ENCODE data around the gene PROK1. TPM values are rescaled to one million over a fixed set of nuclear protein-coding genes. Genes with fewer than 3 reads are reported as not detected.

The PROK1 gene
- total and polyA plus RNA-seq, 2 experiments from 2014 or later = not detected

DNA sequence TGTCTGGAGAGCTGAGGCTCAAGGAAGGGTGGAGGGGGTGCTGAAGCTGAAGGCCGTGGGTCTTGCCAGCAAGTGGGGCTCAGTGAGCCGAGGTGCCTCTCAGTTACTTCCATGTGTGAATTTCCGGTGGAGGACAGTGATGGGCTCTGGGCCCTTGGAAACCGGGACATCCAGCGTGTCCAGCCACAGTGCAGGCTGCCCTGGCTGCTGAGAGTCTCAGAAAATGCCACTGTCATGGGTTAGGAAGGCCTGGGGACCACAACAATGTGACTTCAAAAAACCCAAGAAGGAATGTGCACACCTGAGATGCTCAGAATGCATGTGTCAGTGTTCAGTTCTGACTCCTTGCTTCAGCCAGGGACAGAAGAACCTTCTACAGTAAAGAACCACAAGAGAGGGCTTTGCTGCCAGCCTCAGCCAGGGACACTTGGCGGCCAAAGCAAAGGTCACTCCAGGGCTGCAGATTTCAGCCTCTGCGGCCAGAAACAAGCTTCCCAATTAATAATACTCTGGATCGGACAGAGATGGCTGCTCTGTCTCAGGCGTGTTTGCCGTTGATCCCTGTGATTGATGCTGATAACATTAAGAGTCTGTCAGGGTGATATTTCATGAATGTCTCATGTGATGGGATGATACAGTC is 30.8 kb upstream of the PROK1 start:
- DNase-seq (ENCODE audit: low spot score) (no peak), ATAC-seq (no peak)
- Mint-ChIP-seq H3K36me3 (ENCODE audit: low read depth) (peaks cover 9% of the 10 kb centered on the region; the same call in 2 of the 3 replicates), H3K9me3 (peaks cover 12% of the 10 kb centered on the region; the same call in 1 of the 3 replicates), H3K4me3 (no peak overlapping the region), H3K27ac (no peak overlapping the region), H3K4me1 (peaks cover 8% of the 10 kb centered on the region), H3K27me3 (ENCODE audit: insufficient read depth, low read depth, poor library complexity) (no peaks in the 10 kb centered on the region)
- no peaks in the 10 kb centered on the region for H3K27me3 ChIP-seq (ENCODE audit: insufficient read depth)
- no peak overlapping the region for H3K27ac ChIP-seq (ENCODE audit: low read depth)
- TF ChIP-seq NANOG (IDR thresholded peaks at IDR 0.05; ENCODE audit: borderline replicate concordance) (no peak), EZH2phosphoT487 (IDR thresholded peaks at IDR 0.05; ENCODE audit: unreplicated experiment) (no peak), EZH2 (IDR thresholded peaks at IDR 0.05; ENCODE audit: low read depth, unreplicated experiment) (no peak)
- TF ChIP-seq, protein P1, sequence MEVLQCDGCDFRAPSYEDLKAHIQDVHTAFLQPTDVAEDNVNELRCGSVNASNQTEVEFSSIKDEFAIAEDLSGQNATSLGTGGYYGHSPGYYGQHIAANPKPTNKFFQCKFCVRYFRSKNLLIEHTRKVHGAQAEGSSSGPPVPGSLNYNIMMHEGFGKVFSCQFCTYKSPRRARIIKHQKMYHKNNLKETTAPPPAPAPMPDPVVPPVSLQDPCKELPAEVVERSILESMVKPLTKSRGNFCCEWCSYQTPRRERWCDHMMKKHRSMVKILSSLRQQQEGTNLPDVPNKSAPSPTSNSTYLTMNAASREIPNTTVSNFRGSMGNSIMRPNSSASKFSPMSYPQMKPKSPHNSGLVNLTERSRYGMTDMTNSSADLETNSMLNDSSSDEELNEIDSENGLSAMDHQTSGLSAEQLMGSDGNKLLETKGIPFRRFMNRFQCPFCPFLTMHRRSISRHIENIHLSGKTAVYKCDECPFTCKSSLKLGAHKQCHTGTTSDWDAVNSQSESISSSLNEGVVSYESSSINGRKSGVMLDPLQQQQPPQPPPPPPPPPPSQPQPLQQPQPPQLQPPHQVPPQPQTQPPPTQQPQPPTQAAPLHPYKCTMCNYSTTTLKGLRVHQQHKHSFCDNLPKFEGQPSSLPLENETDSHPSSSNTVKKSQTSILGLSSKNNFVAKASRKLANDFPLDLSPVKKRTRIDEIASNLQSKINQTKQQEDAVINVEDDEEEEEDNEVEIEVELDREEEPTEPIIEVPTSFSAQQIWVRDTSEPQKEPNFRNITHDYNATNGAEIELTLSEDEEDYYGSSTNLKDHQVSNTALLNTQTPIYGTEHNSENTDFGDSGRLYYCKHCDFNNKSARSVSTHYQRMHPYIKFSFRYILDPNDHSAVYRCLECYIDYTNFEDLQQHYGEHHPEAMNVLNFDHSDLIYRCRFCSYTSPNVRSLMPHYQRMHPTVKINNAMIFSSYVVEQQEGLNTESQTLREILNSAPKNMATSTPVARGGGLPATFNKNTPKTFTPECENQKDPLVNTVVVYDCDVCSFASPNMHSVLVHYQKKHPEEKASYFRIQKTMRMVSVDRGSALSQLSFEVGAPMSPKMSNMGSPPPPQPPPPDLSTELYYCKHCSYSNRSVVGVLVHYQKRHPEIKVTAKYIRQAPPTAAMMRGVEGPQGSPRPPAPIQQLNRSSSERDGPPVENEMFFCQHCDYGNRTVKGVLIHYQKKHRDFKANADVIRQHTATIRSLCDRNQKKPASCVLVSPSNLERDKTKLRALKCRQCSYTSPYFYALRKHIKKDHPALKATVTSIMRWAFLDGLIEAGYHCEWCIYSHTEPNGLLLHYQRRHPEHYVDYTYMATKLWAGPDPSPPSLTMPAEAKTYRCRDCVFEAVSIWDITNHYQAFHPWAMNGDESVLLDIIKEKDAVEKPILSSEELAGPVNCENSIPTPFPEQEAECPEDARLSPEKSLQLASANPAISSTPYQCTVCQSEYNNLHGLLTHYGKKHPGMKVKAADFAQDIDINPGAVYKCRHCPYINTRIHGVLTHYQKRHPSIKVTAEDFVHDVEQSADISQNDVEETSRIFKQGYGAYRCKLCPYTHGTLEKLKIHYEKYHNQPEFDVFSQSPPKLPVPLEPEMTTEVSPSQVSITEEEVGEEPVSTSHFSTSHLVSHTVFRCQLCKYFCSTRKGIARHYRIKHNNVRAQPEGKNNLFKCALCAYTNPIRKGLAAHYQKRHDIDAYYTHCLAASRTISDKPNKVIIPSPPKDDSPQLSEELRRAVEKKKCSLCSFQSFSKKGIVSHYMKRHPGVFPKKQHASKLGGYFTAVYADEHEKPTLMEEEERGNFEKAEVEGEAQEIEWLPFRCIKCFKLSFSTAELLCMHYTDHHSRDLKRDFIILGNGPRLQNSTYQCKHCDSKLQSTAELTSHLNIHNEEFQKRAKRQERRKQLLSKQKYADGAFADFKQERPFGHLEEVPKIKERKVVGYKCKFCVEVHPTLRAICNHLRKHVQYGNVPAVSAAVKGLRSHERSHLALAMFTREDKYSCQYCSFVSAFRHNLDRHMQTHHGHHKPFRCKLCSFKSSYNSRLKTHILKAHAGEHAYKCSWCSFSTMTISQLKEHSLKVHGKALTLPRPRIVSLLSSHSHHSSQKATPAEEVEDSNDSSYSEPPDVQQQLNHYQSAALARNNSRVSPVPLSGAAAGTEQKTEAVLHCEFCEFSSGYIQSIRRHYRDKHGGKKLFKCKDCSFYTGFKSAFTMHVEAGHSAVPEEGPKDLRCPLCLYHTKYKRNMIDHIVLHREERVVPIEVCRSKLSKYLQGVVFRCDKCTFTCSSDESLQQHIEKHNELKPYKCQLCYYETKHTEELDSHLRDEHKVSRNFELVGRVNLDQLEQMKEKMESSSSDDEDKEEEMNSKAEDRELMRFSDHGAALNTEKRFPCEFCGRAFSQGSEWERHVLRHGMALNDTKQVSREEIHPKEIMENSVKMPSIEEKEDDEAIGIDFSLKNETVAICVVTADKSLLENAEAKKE (CRISPR knock-in tag; IDR thresholded peaks at IDR 0.05) = no peak
- TF ChIP-seq, protein P2, sequence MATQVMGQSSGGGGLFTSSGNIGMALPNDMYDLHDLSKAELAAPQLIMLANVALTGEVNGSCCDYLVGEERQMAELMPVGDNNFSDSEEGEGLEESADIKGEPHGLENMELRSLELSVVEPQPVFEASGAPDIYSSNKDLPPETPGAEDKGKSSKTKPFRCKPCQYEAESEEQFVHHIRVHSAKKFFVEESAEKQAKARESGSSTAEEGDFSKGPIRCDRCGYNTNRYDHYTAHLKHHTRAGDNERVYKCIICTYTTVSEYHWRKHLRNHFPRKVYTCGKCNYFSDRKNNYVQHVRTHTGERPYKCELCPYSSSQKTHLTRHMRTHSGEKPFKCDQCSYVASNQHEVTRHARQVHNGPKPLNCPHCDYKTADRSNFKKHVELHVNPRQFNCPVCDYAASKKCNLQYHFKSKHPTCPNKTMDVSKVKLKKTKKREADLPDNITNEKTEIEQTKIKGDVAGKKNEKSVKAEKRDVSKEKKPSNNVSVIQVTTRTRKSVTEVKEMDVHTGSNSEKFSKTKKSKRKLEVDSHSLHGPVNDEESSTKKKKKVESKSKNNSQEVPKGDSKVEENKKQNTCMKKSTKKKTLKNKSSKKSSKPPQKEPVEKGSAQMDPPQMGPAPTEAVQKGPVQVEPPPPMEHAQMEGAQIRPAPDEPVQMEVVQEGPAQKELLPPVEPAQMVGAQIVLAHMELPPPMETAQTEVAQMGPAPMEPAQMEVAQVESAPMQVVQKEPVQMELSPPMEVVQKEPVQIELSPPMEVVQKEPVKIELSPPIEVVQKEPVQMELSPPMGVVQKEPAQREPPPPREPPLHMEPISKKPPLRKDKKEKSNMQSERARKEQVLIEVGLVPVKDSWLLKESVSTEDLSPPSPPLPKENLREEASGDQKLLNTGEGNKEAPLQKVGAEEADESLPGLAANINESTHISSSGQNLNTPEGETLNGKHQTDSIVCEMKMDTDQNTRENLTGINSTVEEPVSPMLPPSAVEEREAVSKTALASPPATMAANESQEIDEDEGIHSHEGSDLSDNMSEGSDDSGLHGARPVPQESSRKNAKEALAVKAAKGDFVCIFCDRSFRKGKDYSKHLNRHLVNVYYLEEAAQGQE (IDR thresholded peaks at IDR 0.05; ENCODE audit: unreplicated experiment) = no peak
- H2AFZ ChIP-seq = no peak overlapping the region
- peaks cover 11% of the 10 kb centered on the region for H3K4me1 ChIP-seq (ENCODE audit: insufficient read depth)
- no peaks in the 10 kb centered on the region for H3K79me2 ChIP-seq (replicated peaks; ENCODE audit: insufficient read depth)
- no peak overlapping the region for H3K4me3 ChIP-seq
- no peaks in the 10 kb centered on the region for H3F3A ChIP-seq (replicated peaks; ENCODE audit: low read depth)
- H3K4me2 ChIP-seq = no peak overlapping the region
- no peaks in the 10 kb centered on the region for H3K9me2 ChIP-seq (ENCODE audit: insufficient read depth)
- no peaks in the 10 kb centered on the region for H3K36me3 ChIP-seq (ENCODE audit: insufficient read depth)
- H4K20me1 ChIP-seq (replicated peaks; ENCODE audit: insufficient read depth) = no peaks in the 10 kb centered on the region
